Subcutaneous abdominal adipose tissue (tissue), 5 donors: ENCODE data around the gene RNF34.

Experiments used
- H3K27ac ChIP-seq: one replicate; pipeline ENCODE4 v1.7.0; 2013; ENCODE audit warnings: low read depth, mild to moderate bottlenecking, inconsistent platforms, low read length, moderate library complexity
- H3K27me3 ChIP-seq, 5 donors: one replicate each; pipeline ENCODE4 v1.7.0; 2013; ENCODE audit warnings: low read length in 5 of 5, inconsistent platforms in 1 of 5; ENCODE audit not compliant: control insufficient read depth in 5 of 5, insufficient read depth in 4 of 5
- H3K36me3 ChIP-seq, 5 donors: one replicate each; pipeline ENCODE4 v1.7.0; 2013; ENCODE audit warnings: low read length in 5 of 5; ENCODE audit not compliant: control insufficient read depth in 5 of 5, insufficient read depth in 5 of 5
- H3K4me1 ChIP-seq, 5 donors: one replicate each; pipeline ENCODE4 v1.7.0; 2013; ENCODE audit warnings: low read length in 5 of 5, mild to moderate bottlenecking in 3 of 5, moderate library complexity in 1 of 5; ENCODE audit not compliant: control insufficient read depth in 5 of 5, insufficient read depth in 5 of 5
- H3K4me3 ChIP-seq, 5 donors: one replicate each; pipeline ENCODE4 v1.7.0; 2013; ENCODE audit warnings: low read length in 5 of 5, low read depth in 1 of 5
- H3K9ac ChIP-seq, 5 donors: one replicate each; pipeline ENCODE4 v1.7.0; 2013; ENCODE audit warnings: low read length in 5 of 5, mild to moderate bottlenecking in 4 of 5, moderate library complexity in 3 of 5
- H3K9me3 ChIP-seq, 5 donors: one replicate each; pipeline ENCODE4 v1.7.0; 2013; ENCODE audit warnings: low read length in 5 of 5; ENCODE audit not compliant: control insufficient read depth in 5 of 5
- donor health status: healthy.
- donor health status: healthy.
- donor health status: healthy.
- donor health status: healthy.
- donor health status: healthy.

Gene RNF34

DNA sequence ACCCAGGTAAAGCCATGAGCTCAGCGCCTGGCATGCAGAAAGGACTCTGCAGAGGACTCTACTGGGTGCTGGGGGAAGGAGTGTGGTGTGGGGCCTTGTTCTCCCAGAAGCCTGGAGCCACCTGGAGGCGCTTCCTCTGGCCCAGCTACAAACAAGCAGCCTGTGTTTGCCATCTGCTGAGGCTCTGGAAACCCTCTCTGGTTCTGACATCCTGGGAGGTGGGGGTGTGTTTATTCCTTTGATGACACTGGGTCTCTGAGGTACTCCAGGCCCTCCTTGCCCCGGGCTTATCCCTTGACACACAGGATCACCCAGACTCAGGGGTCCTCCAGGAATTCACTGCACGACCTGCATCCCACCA, 44.9 kb downstream of the RNF34 start:
- Histone ChIP-seq H3K36me3 (peaks cover 0 to 45% (median 33%) of the 10 kb centered on the region in 5 donors), H3K27ac (no peak overlapping the region), H3K4me1 (peaks cover 0 to 15% (median 3%) of the 10 kb centered on the region in 5 donors), H3K27me3 (no peaks in the 10 kb centered on the region), H3K9me3 (no peaks in the 10 kb centered on the region), H3K4me3 (no peak overlapping the region), H3K9ac (peak overlapping the region in 1 of 5 donors; percentile 20)

DNA sequence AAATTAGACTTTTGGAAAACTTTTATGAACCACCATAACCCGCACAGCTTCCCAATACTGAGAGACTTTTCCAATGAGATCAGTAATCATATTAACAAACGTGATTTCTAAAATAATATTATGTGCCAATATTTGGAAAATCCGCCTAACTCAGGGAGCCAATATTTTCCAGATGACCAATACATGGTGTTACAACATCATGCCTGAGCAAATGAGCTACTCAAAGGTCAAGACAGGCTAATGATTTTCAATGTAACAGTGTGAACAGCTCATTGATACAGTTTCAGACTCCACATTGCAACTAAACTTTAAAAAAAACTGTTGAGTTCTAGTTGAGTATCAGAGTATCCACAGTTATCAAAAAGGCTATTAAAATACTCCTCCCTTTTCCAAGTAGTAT, 46.8 kb downstream of the RNF34 start:
- H3K9me3 ChIP-seq = no peaks in the 10 kb centered on the region
- H3K9ac ChIP-seq = no peak overlapping the region
- H3K27ac ChIP-seq = no peak overlapping the region
- H3K27me3 ChIP-seq = no peaks in the 10 kb centered on the region
- no peak overlapping the region for H3K4me3 ChIP-seq
- peaks cover 2 to 22% (median 9%) of the 10 kb centered on the region in 5 donors for H3K4me1 ChIP-seq
- H3K36me3 ChIP-seq = peaks cover 0 to 26% (median 14%) of the 10 kb centered on the region in 5 donors

- Histone ChIP-seq H3K9me3 (no peaks in the 10 kb centered on the region), H3K4me3 (no peak overlapping the region), H3K36me3 (peaks cover 0 to 11% (median 5%) of the 10 kb centered on the region in 5 donors), H3K27ac (no peak overlapping the region), H3K27me3 (no peaks in the 10 kb centered on the region), H3K4me1 (peaks cover 2 to 37% (median 25%) of the 10 kb centered on the region in 5 donors), H3K9ac (peak overlapping the region in 1 of 5 donors; percentile 25)
Observed at GRCh38 chr12:121448771-121449315, 48.9 kb downstream of the RNF34 start.

DNA sequence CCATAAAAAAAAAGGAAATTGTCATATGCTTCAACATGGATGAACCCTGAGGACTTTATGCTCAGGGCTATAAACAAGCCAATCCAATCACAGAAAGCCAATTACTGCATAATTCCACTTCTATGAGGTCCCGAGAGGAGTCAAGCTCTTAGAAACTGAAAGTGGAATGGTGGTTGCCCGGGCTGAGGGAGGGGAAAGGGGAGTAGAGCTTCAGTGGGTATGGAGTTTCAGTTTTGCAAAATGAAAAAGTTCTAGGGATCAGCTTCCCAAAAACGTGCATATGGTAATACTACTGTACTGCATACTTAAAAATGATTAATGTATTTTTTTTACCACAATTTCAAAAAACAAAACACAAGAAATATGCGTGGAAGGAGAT, 52.0 kb downstream of the RNF34 start:
- Histone ChIP-seq H3K27me3 (no peaks in the 10 kb centered on the region), H3K27ac (peak overlapping the region; percentile 48), H3K4me3 (peak overlapping the region; percentile 52 to 60 (median 57)), H3K36me3 (peaks cover 0 to 3% (median 0%) of the 10 kb centered on the region in 5 donors), H3K9me3 (no peaks in the 10 kb centered on the region), H3K9ac (peak overlapping the region; percentile 35 to 77 (median 41)), H3K4me1 (peaks cover 2 to 40% (median 24%) of the 10 kb centered on the region in 5 donors)

- Histone ChIP-seq H3K9me3 (no peaks in the 10 kb centered on the region), H3K4me1 (peaks cover 2 to 40% (median 24%) of the 10 kb centered on the region in 5 donors), H3K27me3 (no peaks in the 10 kb centered on the region), H3K4me3 (peak overlapping the region; percentile 52 to 60 (median 57)), H3K36me3 (peaks cover 0 to 3% (median 0%) of the 10 kb centered on the region in 5 donors), H3K9ac (peak overlapping the region in 4 of 5 donors; percentile 35 to 77 (median 51)), H3K27ac (peak overlapping the region; percentile 48)
Observed at GRCh38 chr12:121452340-121452984, 52.5 kb downstream of the RNF34 start.

- peak overlapping the region in 1 of 5 donors; percentile 66 for H3K9ac ChIP-seq
- H3K36me3 ChIP-seq = peaks cover 0 to 3% (median 0%) of the 10 kb centered on the region in 5 donors
- peak overlapping the region; percentile 48 for H3K27ac ChIP-seq
- H3K9me3 ChIP-seq = no peaks in the 10 kb centered on the region
- peaks cover 2 to 40% (median 24%) of the 10 kb centered on the region in 5 donors for H3K4me1 ChIP-seq
- no peaks in the 10 kb centered on the region for H3K27me3 ChIP-seq
- H3K4me3 ChIP-seq = peak overlapping the region in 2 of 5 donors; percentile 57 to 58
Observed at GRCh38 chr12:121452985-121453360, 53.1 kb downstream of the RNF34 start.

DNA sequence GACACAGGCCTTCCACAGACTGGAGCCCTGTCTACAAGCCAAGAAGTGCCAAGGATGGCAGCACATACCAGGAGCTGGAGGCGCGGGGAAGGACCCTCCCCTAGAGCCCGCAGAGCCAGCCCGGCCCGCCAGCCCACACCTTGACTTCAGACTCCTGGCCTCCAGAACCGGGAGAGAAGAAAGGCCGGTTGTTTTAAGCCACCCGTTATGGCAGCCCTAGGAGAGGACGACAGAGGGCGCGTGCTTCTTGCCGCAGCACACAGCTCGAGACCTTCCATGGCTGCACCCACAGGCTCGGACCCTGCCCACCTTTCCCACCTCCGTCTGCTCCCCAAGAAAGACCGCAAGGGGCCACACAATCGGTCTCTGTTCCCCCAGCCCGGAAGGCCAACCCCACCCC, 53.7 kb downstream of the RNF34 start:
- H3K4me3 ChIP-seq = no peak overlapping the region
- H3K27me3 ChIP-seq = no peaks in the 10 kb centered on the region
- peaks cover 0 to 3% (median 0%) of the 10 kb centered on the region in 5 donors for H3K36me3 ChIP-seq
- H3K4me1 ChIP-seq = peaks cover 2 to 40% (median 24%) of the 10 kb centered on the region in 5 donors
- no peak overlapping the region for H3K27ac ChIP-seq
- no peaks in the 10 kb centered on the region for H3K9me3 ChIP-seq
- H3K9ac ChIP-seq = no peak overlapping the region

DNA sequence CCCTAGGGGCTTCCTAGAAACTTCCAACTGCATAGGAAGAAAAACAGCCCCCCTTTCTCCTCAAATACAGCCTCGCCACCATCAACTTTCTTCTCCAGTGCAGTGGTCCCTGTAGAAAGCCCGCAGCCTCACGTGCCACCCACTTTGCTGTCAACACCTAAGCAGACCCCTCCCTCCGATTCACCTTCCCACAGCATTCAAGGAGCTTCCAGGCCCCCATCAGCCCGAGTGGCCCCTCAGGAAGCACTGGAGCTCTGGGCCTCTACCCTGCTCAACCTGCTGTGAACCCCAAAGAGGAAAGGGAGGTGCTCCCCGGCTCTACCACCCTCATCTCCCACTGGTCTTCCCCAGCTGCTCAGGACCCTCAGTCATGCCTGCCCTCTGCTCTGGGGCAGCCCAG, 55.0 kb downstream of the RNF34 start:
- H3K9me3 ChIP-seq = no peaks in the 10 kb centered on the region
- H3K4me3 ChIP-seq = no peak overlapping the region
- no peaks in the 10 kb centered on the region for H3K36me3 ChIP-seq
- H3K9ac ChIP-seq = no peak overlapping the region
- no peak overlapping the region for H3K27ac ChIP-seq
- H3K27me3 ChIP-seq = no peaks in the 10 kb centered on the region
- peaks cover 2 to 36% (median 24%) of the 10 kb centered on the region in 5 donors for H3K4me1 ChIP-seq

DNA sequence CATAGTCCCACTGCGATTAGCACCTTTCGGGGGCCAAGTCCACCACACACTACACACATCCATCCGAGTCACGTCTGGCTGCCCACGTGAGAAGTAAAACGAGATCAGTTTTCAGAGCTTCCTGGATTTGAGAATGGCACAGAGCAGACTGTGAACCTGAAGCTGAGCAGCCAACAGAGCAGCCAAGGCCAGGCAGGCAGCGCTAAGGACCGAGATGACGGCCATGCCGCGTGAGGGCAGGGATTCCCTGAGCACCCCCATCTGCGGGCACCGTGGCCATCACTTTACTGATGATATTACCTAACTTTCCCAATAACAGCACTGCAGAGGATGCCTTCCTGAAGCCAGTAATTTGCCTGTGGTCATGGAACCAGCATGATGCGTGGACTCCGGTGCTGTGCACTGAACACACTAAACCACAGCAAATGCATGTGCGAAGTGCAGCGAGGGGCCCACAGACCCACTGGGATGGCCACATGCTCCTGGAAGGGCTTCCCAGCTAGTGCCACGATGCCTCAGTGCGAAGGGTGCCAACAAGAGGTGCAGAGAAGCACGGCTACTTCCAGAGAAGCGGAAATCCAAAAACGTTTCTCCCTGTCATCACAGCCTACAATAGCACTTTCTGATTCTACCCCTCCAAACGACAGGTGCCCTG, 56.0 kb downstream of the RNF34 start:
- H3K9ac ChIP-seq = no peak overlapping the region
- no peaks in the 10 kb centered on the region for H3K36me3 ChIP-seq
- H3K4me3 ChIP-seq = no peak overlapping the region
- no peaks in the 10 kb centered on the region for H3K27me3 ChIP-seq
- no peaks in the 10 kb centered on the region for H3K9me3 ChIP-seq
- no peak overlapping the region for H3K27ac ChIP-seq
- H3K4me1 ChIP-seq = peaks cover 2 to 36% (median 24%) of the 10 kb centered on the region in 5 donors

DNA sequence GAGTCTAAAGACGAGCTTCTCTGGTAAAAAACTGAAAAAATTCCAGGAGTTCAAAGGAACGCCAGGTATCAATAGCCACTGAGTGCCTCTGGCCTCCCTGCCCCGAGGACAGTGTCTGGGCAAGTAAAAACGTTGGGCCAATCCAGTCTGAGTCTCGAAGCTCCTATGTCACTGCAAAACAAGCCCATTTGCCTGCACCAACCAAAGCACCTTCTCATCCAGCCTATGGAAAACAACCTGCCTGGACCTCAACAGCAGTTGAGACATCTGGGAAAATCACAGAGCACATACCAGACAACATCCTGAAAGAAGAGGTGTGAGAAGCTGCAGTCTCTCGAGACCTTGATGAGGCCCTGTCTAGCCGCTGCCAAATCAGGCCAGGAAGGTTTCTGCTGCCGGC, 56.6 kb downstream of the RNF34 start:
- H3K36me3 ChIP-seq = no peaks in the 10 kb centered on the region
- peaks cover 2 to 36% (median 19%) of the 10 kb centered on the region in 5 donors for H3K4me1 ChIP-seq
- H3K27me3 ChIP-seq = no peaks in the 10 kb centered on the region
- no peak overlapping the region for H3K9ac ChIP-seq
- no peak overlapping the region for H3K4me3 ChIP-seq
- no peak overlapping the region for H3K27ac ChIP-seq
- no peaks in the 10 kb centered on the region for H3K9me3 ChIP-seq
